NB4 (cell line): ENCODE results near the gene GCAT.

Experiments used
- DNase-seq: peaks from one replicate; pipeline ENCODE4 v3.0.0; 2010; ENCODE audit warnings: low read depth
- H3K4me3 ChIP-seq: one replicate; pipeline ENCODE4 v1.5.1; 2011; ENCODE audit warnings: mild to moderate bottlenecking, low read depth, low read length, moderate library complexity
- CTCF ChIP-seq: IDR thresholded peaks from one replicate; pipeline ENCODE4 v1.5.1; 2012; ENCODE audit warnings: low read depth, low read length
- MAX ChIP-seq: IDR thresholded peaks from 2 replicates; pipeline ENCODE4 v1.6.1; 2011; ENCODE audit warnings: low read depth, low read length
- MYC ChIP-seq: IDR thresholded peaks from 2 replicates; pipeline ENCODE4 v1.6.1; 2011; ENCODE audit warnings: low read depth, low read length
- POLR2A ChIP-seq: IDR thresholded peaks from 2 replicates; pipeline ENCODE4 v1.6.1; 2011; ENCODE audit warnings: mild to moderate bottlenecking; ENCODE audit not compliant: insufficient read length; ENCODE audit errors: extremely low read depth

The GCAT gene

GRCh38 chr22:37843741-37844089 is 36.0 kb downstream of the GCAT start:
- H3K4me3 ChIP-seq, result peak overlapping the region; percentile 89
- TF ChIP-seq POLR2A (no peak), MAX (no peak), CTCF (no peak), MYC (no peak)
- DNase-seq, result no peak

DNA sequence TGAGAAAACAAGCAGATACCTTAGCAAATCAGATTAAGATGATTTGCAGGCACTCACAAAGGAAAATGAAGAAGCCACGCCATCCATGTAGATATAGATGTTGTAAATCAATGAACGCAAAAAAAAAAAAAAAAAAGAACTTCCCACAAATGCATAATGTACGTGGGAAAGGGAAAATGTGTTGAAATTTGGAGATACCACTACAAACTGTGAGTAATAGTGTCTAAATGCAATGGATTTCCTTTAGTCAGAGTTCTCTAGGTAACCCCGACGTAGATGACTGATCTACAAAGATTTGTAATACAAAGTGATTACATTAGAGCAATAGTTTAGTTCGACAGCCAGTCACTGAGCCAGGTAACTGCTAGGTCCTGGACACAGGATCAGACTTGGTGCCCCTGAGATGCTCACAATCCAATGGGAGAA is 37.2 kb downstream of the GCAT start:
- H3K4me3 ChIP-seq, result peak overlapping the region; percentile 89
- no peak for TF ChIP-seq POLR2A
- no peak for TF ChIP-seq MAX
- TF ChIP-seq MYC, result no peak
- no peak for TF ChIP-seq CTCF
- no peak for DNase-seq

DNA sequence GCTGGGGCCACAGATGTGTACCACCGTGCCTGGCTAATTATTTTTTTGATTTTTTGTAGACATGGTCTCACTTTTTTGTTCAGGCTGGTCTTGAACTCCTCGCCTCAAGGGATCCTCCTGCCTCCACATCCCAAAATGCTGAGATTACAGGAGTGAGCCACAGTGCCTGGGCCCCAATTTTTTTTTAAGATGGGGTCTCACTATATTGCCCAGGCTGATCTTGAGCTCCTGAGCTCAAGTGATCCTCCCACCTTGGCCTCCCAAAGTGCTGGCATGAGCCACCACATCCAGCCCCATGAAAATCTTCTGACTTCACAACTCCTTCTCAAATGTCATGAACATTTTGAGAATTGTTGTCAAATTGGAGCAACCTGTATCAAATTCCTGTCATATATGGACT is 38.7 kb downstream of the GCAT start:
- TF ChIP-seq MAX, result no peak
- TF ChIP-seq POLR2A, result no peak
- no peak for TF ChIP-seq MYC
- no peak for TF ChIP-seq CTCF
- no peak for DNase-seq

GRCh38 chr22:37848587-37849088 is 40.9 kb downstream of the GCAT start:
- DNase-seq, result peak; percentile 62
- TF ChIP-seq POLR2A, result no peak
- TF ChIP-seq CTCF, result no peak
- no peak for TF ChIP-seq MYC
- TF ChIP-seq MAX, result no peak
- H3K4me3 ChIP-seq, result peak overlapping the region; percentile 98

More for the DNA sequence above, 38.7 kb downstream of the GCAT start:
- H3K4me3 ChIP-seq, result no peak overlapping the region

DNA sequence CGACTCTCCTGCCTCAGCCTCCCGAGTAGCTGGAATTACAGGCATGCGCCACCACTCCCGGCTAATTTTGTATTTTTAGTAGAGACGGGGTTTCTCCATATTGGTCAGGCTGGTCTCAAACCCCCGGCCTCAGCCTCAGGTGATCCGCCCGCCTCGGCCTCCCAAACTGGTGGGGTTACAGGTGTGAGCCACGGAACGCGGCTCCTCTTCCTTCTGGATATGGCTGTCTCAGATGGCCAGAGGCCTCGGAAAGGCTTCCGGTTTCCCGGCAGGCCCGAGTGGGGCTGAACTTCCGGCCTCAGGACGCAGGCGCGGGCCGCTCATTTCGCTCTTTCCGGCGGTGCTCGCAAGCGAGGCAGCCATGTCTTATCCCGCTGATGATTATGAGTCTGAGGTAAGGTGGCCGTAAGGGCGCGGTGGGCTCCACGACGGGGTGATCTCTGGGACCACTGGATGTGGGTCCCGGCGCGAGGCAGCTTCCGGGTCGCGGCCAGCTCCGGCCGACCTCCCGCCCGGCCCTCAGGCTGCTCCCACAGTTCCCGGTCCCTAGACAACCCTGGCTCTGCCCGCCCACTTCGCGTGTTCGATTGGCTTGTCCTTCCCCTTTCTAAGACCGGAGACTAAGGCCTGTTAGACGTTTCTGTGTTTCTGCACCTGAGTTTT is 41.5 kb downstream of the GCAT start, which contains the start of gene EIF3L:
TSS of gene EIF3L (plus strand) at position 331 of the 663 bp plus-strand sequence. CDS start at position 362, 31 bp downstream.
- peak within 1 kb of the TSS; percentile 98 for H3K4me3 ChIP-seq

More for the DNA sequence above, 41.5 kb downstream of the GCAT start, which contains the start of gene EIF3L:
- peak; percentile 94 for DNase-seq
- no peak for TF ChIP-seq CTCF
- TF ChIP-seq MYC, result no peak
- peak; percentile 67 for TF ChIP-seq POLR2A
- peak; percentile 20; the same call in 1 of the 2 replicates for TF ChIP-seq MAX
